ACHN (cell line): ENCODE measurements around the gene ZNF775.

Source experiments
- DNase-seq: peaks from one replicate; pipeline ENCODE4 v3.0.0-alpha.2; 2015
- in situ Hi-C: cut with HindIII; loops from 2 replicates; pipeline ENCODE4 v1.10.0; 2017; ENCODE audit warnings: low sequenced_read_pairs, low pct_ligation_motif_present, low pct_unique_long_range_greater_than_20kb

The ZNF775 gene

DNA sequence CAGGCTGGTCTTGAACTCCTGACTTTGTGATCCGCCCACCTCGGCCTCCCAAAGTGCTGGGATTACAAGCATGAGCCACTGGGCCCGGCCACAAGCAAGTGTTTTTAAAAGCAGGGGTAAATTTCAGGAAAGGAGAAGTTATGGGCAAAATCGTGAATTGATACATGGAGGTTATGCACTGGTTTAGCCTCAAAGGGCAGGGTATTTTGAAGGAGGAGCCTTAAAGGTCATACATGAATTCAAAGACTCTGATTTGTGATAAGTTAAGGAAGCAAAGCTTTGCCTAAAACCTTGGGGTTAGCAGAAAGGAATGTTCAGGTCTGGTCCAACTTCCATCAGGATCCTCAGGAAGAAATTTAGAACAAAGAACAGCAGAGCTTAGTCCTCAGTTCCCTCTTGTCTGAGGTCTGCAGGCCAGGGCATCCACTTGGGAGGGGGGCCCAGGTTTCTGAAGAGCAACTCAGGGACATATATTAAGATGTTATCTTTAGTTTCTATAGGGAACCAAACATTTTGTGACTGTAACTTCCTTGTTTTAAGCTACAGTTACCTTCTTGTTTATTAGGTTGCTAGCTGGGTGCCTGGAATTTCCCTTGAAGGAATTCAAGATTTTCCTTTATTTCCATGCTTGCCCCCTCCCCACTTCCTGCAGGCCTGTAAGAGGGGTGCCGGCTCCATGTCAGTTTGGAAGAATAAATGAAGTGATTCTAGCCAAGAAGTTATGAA lies 13.3 kb upstream of the ZNF775 start:
- DNase-seq = no peak
- in situ Hi-C loops = no loop called here

DNA sequence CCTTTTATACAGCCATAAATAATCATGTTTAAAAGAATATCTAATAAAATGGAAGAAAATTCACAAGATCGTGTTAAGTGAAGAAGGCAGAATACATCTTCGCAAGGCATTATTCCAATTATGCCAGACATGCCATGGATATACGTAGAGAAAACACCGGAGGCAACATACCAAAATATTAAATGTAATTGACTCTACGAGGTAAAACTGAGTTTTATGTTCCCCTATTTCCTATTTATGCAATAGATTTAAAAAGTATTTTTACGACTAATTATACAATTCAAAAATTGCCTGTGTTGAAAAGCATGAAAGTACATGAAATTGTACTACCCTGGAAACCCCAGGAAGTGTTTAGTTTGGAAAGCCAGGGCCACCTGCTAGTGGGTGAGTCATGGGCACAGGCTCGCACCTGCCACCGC lies 11.4 kb upstream of the ZNF775 start:
- in situ Hi-C loops = no loop called here

DNA sequence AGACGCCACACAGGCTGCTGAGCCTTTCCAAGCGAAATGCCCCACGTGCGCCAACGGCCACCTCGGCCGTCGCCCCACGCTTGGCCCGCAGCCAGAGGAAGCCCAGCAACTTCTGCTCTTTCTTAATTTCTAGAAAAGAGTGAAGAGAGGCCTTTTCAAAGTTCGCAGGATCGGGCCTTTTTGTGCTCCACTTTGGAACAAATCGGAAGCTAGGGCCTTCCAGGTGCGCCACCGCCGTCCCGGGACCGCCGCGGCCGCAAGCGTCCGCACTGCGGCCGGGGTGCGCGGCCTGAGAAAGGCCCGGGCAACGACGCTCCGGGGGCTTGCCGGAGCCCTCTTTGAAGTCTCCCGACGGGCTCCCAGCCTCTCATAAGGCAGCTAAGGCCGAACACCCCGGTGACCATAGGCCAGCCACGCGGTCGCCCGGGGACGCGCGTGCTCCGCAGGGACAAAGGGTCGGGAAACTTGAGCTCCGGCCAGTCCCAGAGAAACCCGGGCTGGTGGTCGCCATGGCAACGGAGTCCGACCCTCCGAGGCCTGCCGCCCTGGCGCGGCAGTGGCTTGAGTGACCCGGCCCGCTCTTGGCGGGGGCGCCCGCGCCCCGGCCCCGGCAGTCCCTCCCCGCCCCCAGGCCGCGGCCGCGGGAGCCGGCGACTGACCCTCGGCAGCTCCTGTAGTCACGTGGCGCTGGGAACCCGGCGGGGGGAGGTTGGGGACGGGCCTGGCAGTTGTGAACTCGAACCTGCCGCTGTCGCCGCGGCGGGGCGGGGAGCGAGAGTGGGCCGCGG lies 10.8 kb upstream of the ZNF775 start, which contains the start of gene REPIN1:
TSS of gene REPIN1 (plus strand) at position 727 of the 788 bp plus-strand sequence. CDS start 890 bp downstream, outside the sequence.
- peak; percentile 94 for DNase-seq
- in situ Hi-C loops = no loop called here

More for the DNA sequence above, 11.4 kb upstream of the ZNF775 start:
- no peak for DNase-seq

DNA sequence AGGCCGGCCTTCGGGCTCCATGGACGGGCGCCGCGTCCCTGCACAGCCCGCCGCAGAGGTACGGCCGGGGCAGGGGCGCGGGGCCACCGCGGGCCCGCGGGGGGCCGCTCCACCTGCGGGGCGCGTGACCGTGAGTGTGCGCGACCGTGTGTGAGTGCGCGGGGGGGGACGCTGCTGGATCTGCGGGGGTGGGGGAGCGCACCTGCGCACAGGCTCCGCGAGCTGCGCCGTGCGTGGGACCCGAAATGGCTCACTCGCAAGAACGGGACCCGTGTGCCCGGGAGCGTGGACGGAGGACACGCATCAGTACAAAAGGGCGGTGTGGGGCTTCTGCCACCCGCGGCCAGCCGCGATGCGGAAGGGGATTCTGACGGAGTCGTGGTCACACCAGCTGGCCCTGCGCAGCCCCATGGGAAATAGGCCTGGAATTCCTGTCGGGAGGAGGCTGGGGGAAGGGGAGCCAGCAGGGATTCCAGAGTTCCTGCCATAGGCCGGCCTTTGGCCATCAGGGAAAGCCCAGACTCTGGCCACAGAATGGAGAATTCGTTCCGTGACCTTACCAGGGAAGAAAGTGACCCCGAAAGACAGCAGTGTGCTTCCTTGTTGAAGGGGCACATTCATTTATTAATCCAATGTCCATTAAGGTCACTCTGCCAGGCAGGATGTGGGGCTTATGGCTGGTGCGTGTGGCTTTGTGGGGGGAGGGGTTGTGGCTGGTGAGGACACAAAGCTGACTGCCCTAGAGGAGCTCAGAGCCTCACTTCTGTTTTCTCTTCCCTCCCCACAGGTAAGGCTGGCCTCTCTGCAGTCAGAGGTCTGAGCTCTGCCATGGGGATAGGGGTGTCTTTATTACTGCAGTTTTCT lies 10.0 kb upstream of the ZNF775 start:
- in situ Hi-C loops = no loop called here
- peak; percentile 94 for DNase-seq

DNA sequence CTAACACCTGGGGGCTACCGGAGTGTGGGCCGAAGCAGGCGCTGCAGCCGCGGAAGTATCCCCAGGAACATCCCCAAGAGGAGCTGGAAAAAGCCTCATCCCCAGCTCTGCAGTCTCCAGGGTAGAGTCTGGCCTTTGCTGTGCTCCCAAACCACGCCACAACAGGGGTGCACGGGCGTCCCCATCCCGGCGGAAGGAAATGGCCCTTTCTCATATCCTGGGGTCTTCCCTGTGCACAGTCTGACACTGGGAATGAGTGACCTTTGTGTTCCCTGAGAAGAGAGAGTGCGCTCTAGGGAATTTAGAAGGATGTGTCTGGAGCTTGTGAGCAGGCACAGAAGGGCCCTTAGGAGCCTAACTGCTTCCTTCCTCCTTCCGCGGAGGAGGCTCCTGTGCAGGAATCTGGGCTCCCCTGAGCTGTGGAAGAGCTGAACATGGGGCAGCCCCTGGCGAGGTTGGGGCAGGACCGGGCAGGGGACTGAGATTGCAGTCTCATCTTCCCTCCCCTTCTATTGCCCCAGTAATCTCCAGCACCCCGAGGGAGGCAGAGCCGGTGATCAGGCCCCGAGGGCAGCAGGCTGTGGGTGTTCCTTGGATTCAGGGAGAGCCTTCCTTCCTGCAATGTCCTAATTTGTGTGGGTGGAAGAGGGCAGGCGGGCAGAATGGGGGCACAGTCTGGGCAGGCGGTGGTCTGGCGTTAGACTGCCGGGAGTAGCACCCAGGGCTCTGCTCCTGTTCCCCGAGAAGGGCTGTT lies 9.2 kb upstream of the ZNF775 start:
- in situ Hi-C loops = no loop called here
- DNase-seq = no peak

DNA sequence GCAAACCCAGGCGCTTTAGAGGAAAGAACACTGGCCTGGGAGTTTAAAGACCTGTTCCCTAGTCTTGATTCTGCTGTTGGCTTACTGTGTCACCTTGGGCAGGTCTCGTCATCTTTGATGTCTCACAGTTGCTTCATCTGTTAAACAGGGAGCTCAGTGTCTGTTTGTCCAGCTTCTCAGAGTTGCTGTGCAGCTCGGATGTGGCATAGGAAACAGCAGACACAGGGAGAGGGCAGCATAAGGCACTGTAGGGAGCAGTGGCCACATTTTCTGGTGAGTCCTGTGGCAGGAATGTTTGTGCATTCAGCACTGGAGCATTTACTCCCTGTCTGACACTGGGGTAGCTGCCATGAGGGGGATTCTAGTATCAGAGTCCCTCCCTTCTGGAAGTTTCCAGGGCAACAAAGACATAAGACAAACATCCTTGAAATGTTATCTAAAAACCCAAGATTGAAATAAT lies 8.5 kb upstream of the ZNF775 start:
- DNase-seq = peak; percentile 43
- in situ Hi-C loops = no loop called here

DNA sequence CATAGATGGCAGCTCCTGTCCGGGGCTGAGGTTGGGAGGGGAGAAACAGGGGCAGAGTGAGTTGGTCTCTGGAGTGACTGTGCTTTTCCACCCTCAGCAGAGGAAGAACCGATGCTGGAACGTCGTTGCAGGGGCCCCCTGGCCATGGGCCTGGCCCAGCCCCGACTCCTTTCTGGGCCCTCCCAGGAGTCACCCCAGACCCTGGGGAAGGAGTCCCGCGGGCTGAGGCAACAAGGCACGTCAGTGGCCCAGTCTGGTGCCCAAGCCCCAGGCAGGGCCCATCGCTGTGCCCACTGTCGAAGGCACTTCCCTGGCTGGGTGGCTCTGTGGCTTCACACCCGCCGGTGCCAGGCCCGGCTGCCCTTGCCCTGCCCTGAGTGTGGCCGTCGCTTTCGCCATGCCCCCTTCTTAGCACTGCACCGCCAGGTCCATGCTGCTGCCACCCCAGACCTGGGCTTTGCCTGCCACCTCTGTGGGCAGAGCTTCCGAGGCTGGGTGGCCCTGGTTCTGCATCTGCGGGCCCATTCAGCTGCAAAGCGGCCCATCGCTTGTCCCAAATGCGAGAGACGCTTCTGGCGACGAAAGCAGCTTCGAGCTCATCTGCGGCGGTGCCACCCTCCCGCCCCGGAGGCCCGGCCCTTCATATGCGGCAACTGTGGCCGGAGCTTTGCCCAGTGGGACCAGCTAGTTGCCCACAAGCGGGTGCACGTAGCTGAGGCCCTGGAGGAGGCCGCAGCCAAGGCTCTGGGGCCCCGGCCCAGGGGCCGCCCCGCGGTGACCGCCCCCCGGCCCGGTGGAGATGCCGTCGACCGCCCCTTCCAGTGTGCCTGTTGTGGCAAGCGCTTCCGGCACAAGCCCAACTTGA lies 7.8 kb upstream of the ZNF775 start:
- in situ Hi-C loops = no loop called here
- no peak for DNase-seq

DNA sequence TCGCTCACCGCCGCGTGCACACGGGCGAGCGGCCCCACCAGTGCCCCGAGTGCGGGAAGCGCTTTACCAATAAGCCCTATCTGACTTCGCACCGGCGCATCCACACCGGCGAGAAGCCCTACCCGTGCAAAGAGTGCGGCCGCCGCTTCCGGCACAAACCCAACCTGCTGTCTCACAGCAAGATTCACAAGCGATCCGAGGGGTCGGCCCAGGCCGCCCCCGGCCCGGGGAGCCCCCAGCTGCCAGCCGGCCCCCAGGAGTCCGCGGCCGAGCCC lies 7.2 kb upstream of the ZNF775 start:
- in situ Hi-C loops = no loop called here
- DNase-seq = no peak

DNA sequence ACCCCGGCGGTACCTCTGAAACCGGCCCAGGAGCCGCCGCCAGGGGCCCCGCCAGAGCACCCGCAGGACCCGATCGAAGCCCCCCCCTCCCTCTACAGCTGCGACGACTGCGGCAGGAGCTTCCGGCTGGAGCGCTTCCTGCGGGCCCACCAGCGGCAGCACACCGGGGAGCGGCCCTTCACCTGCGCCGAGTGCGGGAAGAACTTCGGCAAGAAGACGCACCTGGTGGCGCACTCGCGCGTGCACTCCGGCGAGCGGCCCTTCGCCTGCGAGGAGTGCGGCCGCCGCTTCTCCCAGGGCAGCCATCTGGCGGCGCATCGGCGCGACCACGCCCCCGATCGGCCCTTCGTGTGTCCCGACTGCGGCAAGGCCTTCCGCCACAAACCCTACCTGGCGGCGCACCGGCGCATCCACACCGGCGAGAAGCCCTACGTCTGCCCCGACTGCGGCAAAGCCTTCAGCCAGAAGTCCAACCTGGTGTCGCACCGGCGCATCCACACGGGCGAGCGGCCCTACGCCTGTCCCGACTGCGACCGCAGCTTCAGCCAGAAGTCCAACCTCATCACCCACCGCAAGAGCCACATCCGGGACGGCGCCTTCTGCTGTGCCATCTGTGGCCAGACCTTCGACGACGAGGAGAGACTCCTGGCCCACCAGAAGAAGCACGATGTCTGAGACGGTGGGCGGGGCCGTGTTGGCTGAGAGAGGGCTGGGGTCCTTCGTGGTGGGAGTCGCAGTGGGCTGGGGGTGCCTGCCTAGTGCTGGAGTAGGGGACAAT lies 6.7 kb upstream of the ZNF775 start:
- no peak for DNase-seq
- in situ Hi-C loops = no loop called here

DNA sequence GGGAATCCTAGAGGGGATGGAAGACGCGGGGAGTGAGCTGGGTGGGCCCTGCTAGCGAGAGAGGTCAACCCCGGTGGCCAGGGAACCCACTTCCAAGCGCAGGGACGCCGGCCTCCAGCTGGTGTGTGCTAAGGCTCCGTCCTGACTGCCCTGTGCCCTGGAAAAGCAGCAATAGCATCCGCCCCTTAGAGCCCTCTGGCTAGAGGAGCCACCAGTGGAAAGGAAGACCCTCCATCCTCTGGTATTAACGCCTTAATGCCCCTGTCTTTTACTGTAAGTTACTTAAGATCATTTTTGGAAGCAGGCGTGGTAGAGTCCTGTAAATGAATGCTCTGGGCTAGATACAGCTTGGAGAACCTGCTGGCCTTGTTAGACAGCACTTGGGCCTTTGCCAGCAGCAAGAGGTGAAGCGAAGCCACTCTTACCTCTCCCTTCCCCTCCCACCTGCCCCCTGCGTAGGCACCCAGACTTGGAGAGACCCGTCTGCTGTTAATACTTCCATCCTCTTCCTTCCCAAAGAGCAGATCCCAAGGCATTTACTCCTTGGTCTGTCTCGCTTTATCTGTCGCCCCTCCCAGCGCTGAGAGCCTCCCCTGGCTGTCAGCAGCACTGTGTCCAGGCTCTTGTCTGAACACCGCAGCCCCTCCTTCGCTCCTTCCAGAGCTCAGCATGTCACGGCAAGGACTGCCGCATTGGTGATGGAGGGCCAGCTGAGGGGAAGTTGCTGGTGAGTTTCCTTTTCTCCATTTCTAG lies 5.9 kb upstream of the ZNF775 start:
- no peak for DNase-seq
- in situ Hi-C loops = no loop called here

DNA sequence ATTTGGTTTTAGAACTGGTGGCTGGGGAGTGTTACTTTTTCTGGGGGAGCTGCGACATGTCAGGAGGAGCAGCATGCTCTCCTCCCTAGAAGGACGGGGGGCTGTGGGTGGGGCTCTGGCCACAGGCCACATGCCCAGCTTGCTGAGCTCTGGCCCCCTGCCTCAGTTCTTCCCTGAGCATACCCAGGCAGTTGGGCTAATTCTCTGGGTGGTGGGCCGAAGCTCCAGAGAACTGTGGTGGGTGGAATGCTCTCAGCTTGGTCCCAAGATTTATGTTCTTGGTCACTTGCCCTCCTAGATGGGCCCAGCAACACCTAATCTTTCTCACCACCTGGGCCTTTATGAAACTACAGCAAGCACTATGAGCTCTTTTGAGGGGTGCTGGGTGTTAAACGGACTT lies 5.1 kb upstream of the ZNF775 start:
- in situ Hi-C loops = no loop called here
- DNase-seq = no peak

DNA sequence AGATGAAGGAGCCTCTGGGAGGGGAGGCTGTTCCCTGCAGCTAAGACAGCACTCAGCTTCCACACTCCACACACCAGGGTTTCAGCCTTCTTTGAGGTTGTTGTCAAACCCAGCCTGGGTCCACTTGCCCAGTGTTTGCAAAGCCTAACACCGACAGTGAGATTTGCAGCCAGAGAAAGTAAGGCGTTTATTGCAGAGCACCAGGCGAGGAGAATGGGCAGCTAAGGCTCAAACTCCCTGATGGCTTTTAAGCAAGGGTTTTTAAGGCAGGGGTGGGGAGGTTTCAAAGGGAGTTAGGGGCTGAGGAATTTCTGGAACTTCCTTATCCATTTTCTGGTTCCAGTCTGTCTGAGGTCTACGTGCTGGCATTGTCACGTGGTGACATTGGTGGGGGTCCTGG lies 4.7 kb upstream of the ZNF775 start:
- in situ Hi-C loops = no loop called here

DNA sequence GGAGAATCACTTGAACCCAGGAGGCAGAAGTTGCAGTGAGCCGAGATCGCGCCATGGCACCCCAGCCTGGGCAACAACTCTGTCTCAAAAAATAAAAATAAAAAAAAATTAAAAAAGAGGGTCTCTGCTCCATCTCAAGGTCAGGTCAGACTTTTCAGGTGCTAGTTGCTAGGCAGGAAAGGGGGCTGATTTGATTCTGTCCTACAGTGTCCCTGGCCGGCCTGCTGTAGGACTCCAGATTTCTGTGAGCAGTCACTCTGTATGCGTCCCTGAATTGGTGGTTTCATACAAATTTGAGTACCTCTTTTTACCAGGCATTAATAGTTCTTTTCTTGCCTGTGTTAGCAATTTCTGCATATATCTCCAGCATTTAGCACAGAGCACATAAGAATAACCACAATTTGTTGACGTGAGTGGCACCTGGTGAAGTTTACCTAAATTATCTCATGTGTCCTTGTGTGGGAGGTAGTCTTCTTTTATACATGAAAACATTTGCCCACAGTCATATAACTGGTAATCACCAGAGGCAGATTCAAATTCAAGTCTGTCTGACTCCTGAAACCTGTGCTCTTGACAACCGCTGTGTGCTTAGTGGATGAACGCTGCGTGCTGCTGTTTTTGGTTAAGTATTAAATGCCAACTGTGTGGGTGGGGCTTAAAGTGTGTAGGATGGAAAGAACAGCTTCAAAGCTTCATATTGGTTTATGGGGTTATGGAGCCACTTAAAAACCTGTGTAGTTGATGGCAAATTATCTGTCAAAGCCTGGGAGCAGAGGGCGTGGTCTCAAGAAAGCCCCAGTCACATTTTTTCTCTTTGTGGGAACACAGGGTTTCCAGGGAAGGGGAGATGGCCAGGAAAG lies 3.2 kb upstream of the ZNF775 start:
- in situ Hi-C loops = no loop called here
- DNase-seq = no peak

More for the DNA sequence above, 4.7 kb upstream of the ZNF775 start:
- DNase-seq = no peak

DNA sequence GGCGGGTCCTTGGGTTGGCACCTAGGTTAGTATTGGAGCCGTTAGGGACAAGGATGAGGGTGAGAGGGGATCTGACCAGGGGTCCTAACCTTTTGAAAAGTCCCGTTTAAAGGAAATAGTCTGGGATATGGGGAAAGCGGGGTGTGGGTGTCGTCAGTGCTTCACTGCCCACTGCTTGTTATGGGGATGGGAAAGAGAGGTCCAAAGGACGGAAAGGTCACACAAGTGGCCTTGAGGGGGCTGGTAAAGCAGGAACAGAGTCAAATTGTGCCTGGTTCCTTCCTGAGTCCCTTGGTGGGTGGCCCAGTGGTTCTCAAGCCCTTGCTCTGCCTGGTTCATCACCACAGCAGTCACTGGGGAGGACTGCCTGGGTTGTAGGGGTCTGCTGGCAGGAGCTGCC lies 2.6 kb upstream of the ZNF775 start:
- in situ Hi-C loops = no loop called here

DNA sequence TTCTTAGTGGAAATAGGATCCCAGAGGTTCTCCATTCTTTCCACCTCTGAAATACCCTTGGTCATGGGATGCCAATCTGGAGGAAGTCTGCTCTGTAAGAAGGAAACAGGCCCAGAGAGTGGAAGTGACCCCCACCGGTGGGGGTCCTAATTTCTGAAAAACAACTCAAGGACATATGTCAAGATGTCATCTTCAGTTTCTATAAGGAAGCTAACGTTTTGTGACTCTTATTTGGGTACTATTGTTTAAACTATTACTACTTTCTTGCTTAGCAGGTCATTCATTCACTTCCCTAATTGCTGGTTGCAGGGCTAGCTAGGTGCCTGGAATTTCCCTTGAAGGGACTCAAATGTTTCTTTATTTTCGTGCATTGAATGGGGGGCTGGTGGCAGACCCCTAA lies 1.9 kb upstream of the ZNF775 start:
- in situ Hi-C loops = no loop called here
- no peak for DNase-seq

More for the DNA sequence above, 2.6 kb upstream of the ZNF775 start:
- no peak for DNase-seq
